Measurements from ENCODE around the gene PERM1. TPM values are rescaled to one million over a fixed set of nuclear protein-coding genes. Genes with fewer than 3 reads are reported as not detected.
A peak's percentile ranks its signal among the peaks of the same experiment; 100 is the strongest.
"Not testable (repeated sequence)": the region's sequence is repeated elsewhere in the genome, so short reads cannot be mapped to it uniquely, and the experiment has no call there.

Gene PERM1
- total RNA-seq, 2 experiments from 2014 or later: not detected

DNA sequence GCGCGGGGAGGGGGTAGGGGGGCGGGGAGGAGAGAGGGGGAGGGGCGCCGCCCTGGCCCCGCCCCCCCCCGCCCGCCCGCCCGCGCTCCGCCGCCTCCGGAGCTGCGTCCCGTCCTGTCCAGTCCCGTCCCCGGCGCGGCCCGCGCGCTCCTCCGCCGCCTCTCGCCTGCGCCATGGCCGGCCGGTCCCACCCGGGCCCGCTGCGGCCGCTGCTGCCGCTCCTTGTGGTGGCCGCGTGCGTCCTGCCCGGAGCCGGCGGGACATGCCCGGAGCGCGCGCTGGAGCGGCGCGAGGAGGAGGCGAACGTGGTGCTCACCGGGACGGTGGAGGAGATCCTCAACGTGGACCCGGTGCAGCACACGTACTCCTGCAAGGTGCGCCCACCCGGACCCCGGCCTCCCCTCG is 38.1 kb upstream of the PERM1 start, which contains the start of gene AGRN:
Gene AGRN (plus strand): TSS at position 121 of the 405 bp plus-strand sequence. CDS start 53 bp downstream, at position 174.
- Mint-ChIP-seq H3K9me3 (no peaks in the 10 kb centered on the region), H3K36me3 (ENCODE audit: low read depth) (no peaks in the 10 kb centered on the region), H3K4me3 (peak within 1 kb of the TSS; percentile 79), H3K4me1 (ENCODE audit: low read depth) (peaks cover 18% of the 10 kb centered on the region), H3K27me3 (peaks cover 5% of the 10 kb centered on the region), H3K27ac (no peak within 1 kb of the TSS)
- peak in 1 of 14 experiments; percentile 63 for DNase-seq
- Histone ChIP-seq H3K36me3 (ENCODE audit: insufficient read depth, low read length) (no peaks in the 10 kb centered on the region), H3K27ac (ENCODE audit: low read depth in 1 of 2, low read length in 2 of 2) (no peak within 1 kb of the TSS), H3K4me1 (ENCODE audit: insufficient read depth, low read length) (peaks cover 34% of the 10 kb centered on the region), H3K9me3 (ENCODE audit: control insufficient read depth in 1 of 2, insufficient read depth in 1 of 2, low read length in 2 of 2) (no peaks in the 10 kb centered on the region), H3K4me3 (ENCODE audit: low read length) (peak within 1 kb of the TSS; percentile 40), H3K27me3 (ENCODE audit: control insufficient read depth in 1 of 2, insufficient read depth in 2 of 2, low read length in 2 of 2) (peaks cover 0 to 2% of the 10 kb centered on the region in 2 experiments)
- ATAC-seq (ENCODE audit: poor library complexity): peak; percentile 6
- CTCF ChIA-PET: interaction anchor here (1.2 to 1.6 kb wide), 4 partner anchors 13 to 44 kb away, joined by 3 to 7 read pairs (median 5); no protein-coding TSS in a partner anchor
- POLR2A ChIA-PET: interaction anchor here (1.0 to 2.1 kb wide), 3 partner anchors 18 to 21 kb away, joined by 3 to 12 read pairs (median 11); no protein-coding TSS in a partner anchor
- intact Hi-C loops (cut with DNase I, micrococcal nuclease): loop anchor here in 1 of 2 experiments (1.0 to 2.0 kb wide), 2 partner anchors 20 to 49 kb away; no protein-coding TSS in a partner anchor
- TF ChIP-seq, protein P1, sequence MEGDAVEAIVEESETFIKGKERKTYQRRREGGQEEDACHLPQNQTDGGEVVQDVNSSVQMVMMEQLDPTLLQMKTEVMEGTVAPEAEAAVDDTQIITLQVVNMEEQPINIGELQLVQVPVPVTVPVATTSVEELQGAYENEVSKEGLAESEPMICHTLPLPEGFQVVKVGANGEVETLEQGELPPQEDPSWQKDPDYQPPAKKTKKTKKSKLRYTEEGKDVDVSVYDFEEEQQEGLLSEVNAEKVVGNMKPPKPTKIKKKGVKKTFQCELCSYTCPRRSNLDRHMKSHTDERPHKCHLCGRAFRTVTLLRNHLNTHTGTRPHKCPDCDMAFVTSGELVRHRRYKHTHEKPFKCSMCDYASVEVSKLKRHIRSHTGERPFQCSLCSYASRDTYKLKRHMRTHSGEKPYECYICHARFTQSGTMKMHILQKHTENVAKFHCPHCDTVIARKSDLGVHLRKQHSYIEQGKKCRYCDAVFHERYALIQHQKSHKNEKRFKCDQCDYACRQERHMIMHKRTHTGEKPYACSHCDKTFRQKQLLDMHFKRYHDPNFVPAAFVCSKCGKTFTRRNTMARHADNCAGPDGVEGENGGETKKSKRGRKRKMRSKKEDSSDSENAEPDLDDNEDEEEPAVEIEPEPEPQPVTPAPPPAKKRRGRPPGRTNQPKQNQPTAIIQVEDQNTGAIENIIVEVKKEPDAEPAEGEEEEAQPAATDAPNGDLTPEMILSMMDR (IDR thresholded peaks at IDR 0.05): no peak

DNA sequence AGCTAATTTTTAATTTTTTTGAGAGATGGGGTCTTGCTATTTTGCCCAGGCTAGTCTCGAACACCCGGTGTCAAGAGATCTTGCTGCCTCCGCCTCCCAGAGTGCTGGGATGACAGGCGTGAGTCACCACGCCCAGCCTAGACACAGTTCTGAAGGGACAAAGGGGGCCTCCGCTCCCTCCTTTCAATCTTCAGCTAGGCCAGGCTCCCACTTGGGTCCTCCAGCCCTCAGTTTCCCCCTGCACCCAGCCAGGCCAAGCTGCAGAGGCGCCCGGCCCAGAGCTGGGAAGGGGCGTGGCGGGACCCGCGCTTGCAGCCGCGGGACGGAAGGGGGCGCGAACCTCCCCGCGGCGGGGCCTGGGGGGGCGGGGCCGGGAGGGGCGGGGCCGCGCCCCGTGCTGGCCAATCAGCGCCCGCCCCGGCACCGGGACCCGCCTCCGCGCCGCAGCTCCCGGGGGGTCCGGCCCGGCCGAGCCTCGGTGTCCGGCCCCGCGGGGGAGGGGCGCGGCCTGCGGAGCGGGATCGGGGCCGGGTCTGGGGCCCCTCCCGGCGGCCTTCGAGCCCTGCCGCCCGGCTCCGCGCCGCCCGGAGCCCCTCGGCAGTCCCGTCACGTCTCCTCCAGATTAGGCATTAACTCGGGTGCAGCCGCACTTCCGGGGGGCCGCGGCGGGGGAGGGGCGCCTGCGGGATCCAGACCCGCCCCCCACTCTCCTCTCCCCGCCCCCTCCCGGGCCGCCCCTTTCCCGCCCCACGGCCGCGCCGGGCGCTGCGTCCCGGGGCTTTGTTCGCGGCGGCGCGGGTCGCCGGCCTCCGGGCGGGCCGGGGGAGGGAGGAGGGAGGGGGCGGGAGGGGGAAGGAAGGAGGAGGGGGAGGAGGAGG is 37.5 kb upstream of the PERM1 start:
- Histone ChIP-seq H3K27ac (ENCODE audit: low read depth in 1 of 2, low read length in 2 of 2) (no peak overlapping the region), H3K4me1 (ENCODE audit: insufficient read depth, low read length) (peaks cover 40% of the 10 kb centered on the region), H3K9me3 (ENCODE audit: control insufficient read depth in 1 of 2, insufficient read depth in 1 of 2, low read length in 2 of 2) (no peaks in the 10 kb centered on the region), H3K36me3 (ENCODE audit: insufficient read depth, low read length) (no peaks in the 10 kb centered on the region), H3K4me3 (ENCODE audit: low read length) (peak overlapping the region; percentile 40), H3K27me3 (ENCODE audit: control insufficient read depth in 1 of 2, insufficient read depth in 2 of 2, low read length in 2 of 2) (peaks cover 0 to 1% of the 10 kb centered on the region in 2 experiments)
- ChIA-PET POLR2A (interaction anchor here (0.9 to 2.1 kb wide), 4 partner anchors 13 to 21 kb away, joined by 3 to 12 read pairs (median 7); no protein-coding TSS in a partner anchor), CTCF (interaction anchor here (0.6 to 1.6 kb wide), 8 partner anchors 12 to 102 kb away, joined by 3 to 7 read pairs (median 4); partner anchors contain the start of gene HES4)
- TF ChIP-seq, protein P1 (IDR thresholded peaks at IDR 0.05): peak; percentile 43
- Mint-ChIP-seq H3K4me1 (ENCODE audit: low read depth) (peaks cover 22% of the 10 kb centered on the region), H3K27me3 (peaks cover 5% of the 10 kb centered on the region), H3K27ac (no peak overlapping the region), H3K4me3 (peak overlapping the region; percentile 79), H3K9me3 (no peaks in the 10 kb centered on the region), H3K36me3 (ENCODE audit: low read depth) (no peaks in the 10 kb centered on the region)
- DNase-seq (peak; percentile 64 to 92 (median 78)), ATAC-seq (ENCODE audit: poor library complexity) (peak; percentile 82)
- intact Hi-C loops (cut with DNase I, micrococcal nuclease): loop anchor here in 1 of 2 experiments (2.0 kb wide), 1 partner anchor 49 kb away; no protein-coding TSS in a partner anchor

DNA sequence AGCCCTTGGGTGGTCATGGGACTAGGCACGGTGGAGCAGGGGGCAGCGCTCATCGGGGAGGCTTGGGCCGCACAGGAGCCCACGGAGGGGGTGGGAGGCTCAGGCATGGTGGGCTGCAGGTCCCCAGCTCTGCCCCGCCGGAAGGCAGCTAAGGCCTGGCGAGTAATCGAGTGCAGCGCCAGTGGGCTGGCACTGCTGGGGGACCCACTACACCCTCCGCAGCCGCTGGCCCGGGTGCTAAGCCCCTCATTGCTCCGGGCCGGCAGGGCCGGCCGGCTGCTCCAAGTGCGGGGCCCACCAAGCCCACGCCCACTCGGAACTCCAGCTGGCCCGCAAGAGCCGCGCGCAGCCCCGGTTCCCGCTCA is 36.4 kb upstream of the PERM1 start:
- H3K9me3 ChIP-seq (ENCODE audit: control insufficient read depth in 1 of 2, insufficient read depth in 1 of 2, low read length in 2 of 2); ATAC-seq (ENCODE audit: poor library complexity); H3K27ac ChIP-seq (ENCODE audit: low read depth in 1 of 2, low read length in 2 of 2); H3K36me3 Mint-ChIP-seq (ENCODE audit: low read depth); H3K27me3 ChIP-seq (ENCODE audit: control insufficient read depth in 1 of 2, insufficient read depth in 2 of 2, low read length in 2 of 2); DNase-seq; H3K9me3 Mint-ChIP-seq; H3K27me3 Mint-ChIP-seq; H3K4me3 ChIP-seq (ENCODE audit: low read length); H3K27ac Mint-ChIP-seq; H3K36me3 ChIP-seq (ENCODE audit: insufficient read depth, low read length): not testable (repeated sequence)
- peaks cover 50% of the 10 kb centered on the region for H3K4me1 ChIP-seq (ENCODE audit: insufficient read depth, low read length)
- peak overlapping the region; percentile 70 for H3K4me3 Mint-ChIP-seq
- intact Hi-C loops (cut with DNase I, micrococcal nuclease): loop anchor here in 1 of 2 experiments (2.0 kb wide), 1 partner anchor 50 kb away; no protein-coding TSS in a partner anchor
- ChIA-PET POLR2A (interaction anchor here (2.1 kb wide), 1 partner anchor 16 kb away, joined by 11 read pairs; no protein-coding TSS in a partner anchor), CTCF (interaction anchor here (1.2 to 1.6 kb wide), 3 partner anchors 11 to 103 kb away, joined by 3 to 4 read pairs (median 4); no protein-coding TSS in a partner anchor)
- H3K4me1 Mint-ChIP-seq (ENCODE audit: low read depth): peaks cover 32% of the 10 kb centered on the region

DNA sequence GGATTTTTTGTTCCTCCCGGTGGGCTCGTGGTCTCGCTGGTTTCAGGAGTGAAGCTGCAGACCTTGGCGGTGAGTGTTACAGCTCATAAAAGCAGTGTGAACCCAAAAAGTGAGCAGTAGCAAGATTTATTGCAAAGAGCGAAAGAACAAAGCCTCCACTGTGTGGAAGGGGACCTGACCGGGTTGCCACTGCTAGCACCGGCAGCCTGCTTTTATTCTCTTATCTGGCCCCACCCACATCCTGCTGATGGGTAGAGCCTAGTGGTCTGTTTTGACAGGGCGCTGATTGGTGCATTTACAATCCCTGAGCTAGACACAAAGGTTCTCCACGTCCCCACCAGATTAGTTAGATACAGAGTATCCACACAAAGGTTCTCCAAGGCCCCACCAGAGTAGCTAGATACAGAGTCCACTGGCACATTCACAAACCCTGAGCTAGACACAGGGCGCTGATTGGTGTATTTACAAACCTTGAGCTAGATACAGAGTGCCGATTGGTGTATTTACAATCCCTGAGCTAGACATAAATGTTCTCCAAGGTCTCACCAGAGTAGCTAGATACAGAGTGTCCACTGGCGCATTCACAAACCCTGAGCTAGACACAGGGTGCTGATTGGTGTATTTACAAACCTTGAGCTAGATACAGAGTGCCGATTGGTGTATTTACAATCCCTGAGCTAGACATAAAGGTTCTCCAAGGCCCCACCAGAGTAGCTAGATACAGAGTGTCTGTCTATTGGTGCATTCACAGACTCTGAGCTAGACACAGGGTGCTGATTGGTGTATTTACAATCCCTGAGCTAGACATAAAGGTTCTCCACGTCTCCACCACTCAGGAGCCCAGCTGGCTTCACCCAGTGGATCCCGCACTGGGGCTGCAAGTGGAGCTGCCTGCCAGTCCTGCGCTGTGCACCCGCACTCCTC is 35.8 kb upstream of the PERM1 start:
- CTCF ChIA-PET: interaction anchor here (1.2 kb wide), 1 partner anchor 104 kb away, joined by 4 read pairs; no protein-coding TSS in a partner anchor

More for the DNA sequence above, 35.8 kb upstream of the PERM1 start:
- H3K27me3 Mint-ChIP-seq; ATAC-seq (ENCODE audit: poor library complexity); H3K27me3 ChIP-seq (ENCODE audit: control insufficient read depth in 1 of 2, insufficient read depth in 2 of 2, low read length in 2 of 2); H3K9me3 ChIP-seq (ENCODE audit: control insufficient read depth in 1 of 2, insufficient read depth in 1 of 2, low read length in 2 of 2); DNase-seq; H3K36me3 Mint-ChIP-seq (ENCODE audit: low read depth); H3K36me3 ChIP-seq (ENCODE audit: insufficient read depth, low read length); H3K9me3 Mint-ChIP-seq; H3K27ac ChIP-seq (ENCODE audit: low read depth in 1 of 2, low read length in 2 of 2); H3K4me3 ChIP-seq (ENCODE audit: low read length): not testable (repeated sequence)
- POLR2A ChIA-PET: interaction anchor here (2.1 kb wide), 1 partner anchor 16 kb away, joined by 11 read pairs; no protein-coding TSS in a partner anchor
- Mint-ChIP-seq H3K27ac (peak overlapping the region; percentile 63), H3K4me1 (ENCODE audit: low read depth) (peaks cover 33% of the 10 kb centered on the region), H3K4me3 (peak overlapping the region; percentile 70)
- intact Hi-C loops (cut with DNase I, micrococcal nuclease): loop anchor here in 1 of 2 experiments (2.0 kb wide), 1 partner anchor 51 kb away; no protein-coding TSS in a partner anchor
- H3K4me1 ChIP-seq (ENCODE audit: insufficient read depth, low read length): peaks cover 50% of the 10 kb centered on the region
